CD14-positive monocyte (primary cell): Measurements from ENCODE around the gene TDP1. TPM values are rescaled to one million over a fixed set of nuclear protein-coding genes. Genes with fewer than 3 reads are reported as not detected.
A peak's percentile ranks its signal among the peaks of the same experiment; 100 is the strongest.

Source experiments
- DNase-seq, 3 donors: peaks; one replicate each; pipeline ENCODE4 v3.0.0-alpha.2; 2011 to 2022
- H2AFZ ChIP-seq: 2 replicates; pipeline ENCODE4 v1.6.0; 2012; ENCODE audit warnings: mild to moderate bottlenecking, low read depth, low read length, inconsistent platforms; ENCODE audit not compliant: insufficient read depth, poor library complexity, severe bottlenecking
- H3K27ac ChIP-seq, 2 donors: 1 replicate in 1 of 2; 2 replicates in 1 of 2; pipeline ENCODE4 v1.5.1; 2012 to 2013; ENCODE audit warnings: low read length in 2 of 2, control low read depth in 1 of 2, inconsistent platforms in 1 of 2, low read depth in 1 of 2, mild to moderate bottlenecking in 1 of 2
- H3K27me3 ChIP-seq, 2 donors: one replicate each; pipeline versions ENCODE4 v1.6.0 to v1.6.1; 2011 to 2013; ENCODE audit warnings: low read length in 2 of 2; ENCODE audit not compliant: control insufficient read depth in 2 of 2, insufficient read depth in 2 of 2
- H3K36me3 ChIP-seq, 2 donors: replicated peaks in 1 of 2; 1 replicate in 1 of 2; 2 replicates in 1 of 2; pipeline versions ENCODE4 v1.5.1 to v1.6.1; 2012 to 2013; ENCODE audit warnings: low read length in 2 of 2, control low read depth in 1 of 2, inconsistent platforms in 1 of 2, mild to moderate bottlenecking in 1 of 2; ENCODE audit not compliant: insufficient read depth in 2 of 2, control insufficient read depth in 1 of 2
- H3K4me1 ChIP-seq, 2 donors: 1 replicate in 1 of 2; 2 replicates in 1 of 2; pipeline versions ENCODE4 v1.5.1 to v1.6.1; 2012 to 2013; ENCODE audit warnings: low read length in 2 of 2, control low read depth in 1 of 2, inconsistent platforms in 1 of 2, mild to moderate bottlenecking in 1 of 2, moderate library complexity in 1 of 2; ENCODE audit not compliant: insufficient read depth in 2 of 2, control insufficient read depth in 1 of 2
- H3K4me2 ChIP-seq: replicated peaks from 2 replicates; pipeline ENCODE3; 2012; ENCODE audit warnings: low read length, moderate library complexity, mild to moderate bottlenecking; ENCODE audit not compliant: poor library complexity, severe bottlenecking; ENCODE audit errors: extremely low read depth
- H3K4me3 ChIP-seq, 3 experiments: fragments of 200-600 bp in 1 of 3; sonication (generic) in 1 of 3; replicated peaks in 1 of 3; 1 replicate in 2 of 3; 2 replicates in 1 of 3; pipeline ENCODE4 v1.5.1; 2011 to 2013; ENCODE audit warnings: low read length in 3 of 3, mild to moderate bottlenecking in 3 of 3, control low read depth in 2 of 3, low read depth in 2 of 3, inconsistent platforms in 1 of 3, moderate library complexity in 1 of 3
- H3K79me2 ChIP-seq: 2 replicates; pipeline ENCODE4 v1.6.0; 2012; ENCODE audit warnings: mild to moderate bottlenecking, control low read depth, inconsistent platforms, low read length, moderate library complexity; ENCODE audit not compliant: insufficient read depth
- H3K9ac ChIP-seq: 2 replicates; pipeline ENCODE4 v1.6.0; 2017; ENCODE audit warnings: low read length, mild to moderate bottlenecking; ENCODE audit not compliant: insufficient read depth, poor library complexity, severe bottlenecking
- H3K9me3 ChIP-seq, 2 donors: replicated peaks in 1 of 2; 1 replicate in 1 of 2; 2 replicates in 1 of 2; pipeline versions ENCODE4 v1.5.1 to v1.6.1; 2012 to 2013; ENCODE audit warnings: low read length in 2 of 2, control low read depth in 1 of 2; ENCODE audit not compliant: control insufficient read depth in 1 of 2, insufficient read depth in 1 of 2
- H4K20me1 ChIP-seq: 2 replicates; pipeline ENCODE4 v1.6.0; 2012; ENCODE audit warnings: mild to moderate bottlenecking, low read length, control low read depth, moderate library complexity; ENCODE audit not compliant: insufficient read depth
- H3K27ac Mint-ChIP-seq, 7 donors: one replicate each; pipeline ENCODE4 v1.8.0; 2020; ENCODE audit warnings: mild to moderate bottlenecking in 7 of 7, mixed read lengths in 7 of 7, moderate library complexity in 6 of 7, inconsistent platforms in 2 of 7
- H3K27me3 Mint-ChIP-seq, 3 donors: one replicate each; pipeline ENCODE4 v1.8.0; 2021 to 2022; ENCODE audit warnings: low read depth in 3 of 3, mild to moderate bottlenecking in 3 of 3, mixed read lengths in 3 of 3, moderate library complexity in 3 of 3, inconsistent platforms in 1 of 3
- H3K36me3 Mint-ChIP-seq, 2 donors: one replicate each; pipeline ENCODE4 v1.8.0; 2020; ENCODE audit warnings: mixed read lengths in 2 of 2, inconsistent platforms in 1 of 2, mild to moderate bottlenecking in 1 of 2
- H3K4me1 Mint-ChIP-seq: one replicate; pipeline ENCODE4 v1.8.0; 2020; ENCODE audit warnings: mild to moderate bottlenecking, mixed read lengths
- H3K4me3 Mint-ChIP-seq, 2 donors: one replicate each; pipeline ENCODE4 v1.8.0; 2020; ENCODE audit warnings: mild to moderate bottlenecking in 2 of 2, mixed read lengths in 2 of 2, moderate library complexity in 1 of 2
- H3K9me3 Mint-ChIP-seq, 7 donors: one replicate each; pipeline ENCODE4 v1.8.0; 2020 to 2022; ENCODE audit warnings: mixed read lengths in 7 of 7, mild to moderate bottlenecking in 6 of 7, moderate library complexity in 6 of 7, inconsistent platforms in 2 of 7
- WGBS: methylation state at CpG from one replicate; pipeline ENCODE4 v1.1.5; 2013; ENCODE audit warnings: missing lambda C conversion rate; ENCODE audit not compliant: insufficient coverage; 5-methylcytosine and 5-hydroxymethylcytosine counted together
- intact Hi-C, 2 donors: fragments of 100-400 bp; cut with micrococcal nuclease; formaldehyde crosslinking; loops; one replicate each; pipeline versions ENCODE4 v1.15.0 to v1.15.1; 2023
- polyA plus RNA-seq, 3 donors: library from polyadenylated mRNA; depleted of rRNA in 1 of 3; unstranded in 2 of 3; stranded (reverse) in 1 of 3; fragments of 300-500 nt in 2 of 3; fragments of >200 nt in 1 of 3; fragmentation: Illumina TruSeq in 2 of 3; gene quantifications; 1 replicate in 2 of 3; 2 replicates in 1 of 3; pipeline ENCODE4 v1.2.3, GENCODE V29; 2012 to 2021
- TF ChIP-seq, protein P1 (sequence below): fragments of 200-600 bp; IDR thresholded peaks from one replicate; pipeline ENCODE4 v1.8.0; 2022; ENCODE audit warnings: antibody characterized with exemption, mild to moderate bottlenecking

TDP1 gene
- polyA plus RNA-seq, 3 donors: 9.2 to 13.4 (median 10.6) TPM

- Histone ChIP-seq H3K9ac (no peak overlapping the region), H3K27ac (no peak overlapping the region), H3K9me3 (peaks cover 0 to 4% of the 10 kb centered on the region in 2 donors), H3K4me1 (no peaks in the 10 kb centered on the region), H3K27me3 (no peaks in the 10 kb centered on the region), H3K36me3 (peaks cover 35 to 89% of the 10 kb centered on the region in 2 donors), H3K4me2 (no peak overlapping the region), H3K79me2 (no peaks in the 10 kb centered on the region), H2AFZ (no peak overlapping the region), H3K4me3 (no peak overlapping the region), H4K20me1 (no peaks in the 10 kb centered on the region)
- Mint-ChIP-seq H3K9me3 (peaks cover 0 to 6% (median 4%) of the 10 kb centered on the region in 7 donors), H3K27me3 (peaks cover 0 to 1% (median 0%) of the 10 kb centered on the region in 3 donors), H3K27ac (no peak overlapping the region), H3K4me1 (no peaks in the 10 kb centered on the region), H3K4me3 (no peak overlapping the region), H3K36me3 (peaks cover 59 to 68% of the 10 kb centered on the region in 2 donors)
- intact Hi-C loops: no loop called here
- DNase-seq: no peak
- WGBS: no CpG with 5 or more reads among the region's 4 CpGs
- TF ChIP-seq, protein P1, sequence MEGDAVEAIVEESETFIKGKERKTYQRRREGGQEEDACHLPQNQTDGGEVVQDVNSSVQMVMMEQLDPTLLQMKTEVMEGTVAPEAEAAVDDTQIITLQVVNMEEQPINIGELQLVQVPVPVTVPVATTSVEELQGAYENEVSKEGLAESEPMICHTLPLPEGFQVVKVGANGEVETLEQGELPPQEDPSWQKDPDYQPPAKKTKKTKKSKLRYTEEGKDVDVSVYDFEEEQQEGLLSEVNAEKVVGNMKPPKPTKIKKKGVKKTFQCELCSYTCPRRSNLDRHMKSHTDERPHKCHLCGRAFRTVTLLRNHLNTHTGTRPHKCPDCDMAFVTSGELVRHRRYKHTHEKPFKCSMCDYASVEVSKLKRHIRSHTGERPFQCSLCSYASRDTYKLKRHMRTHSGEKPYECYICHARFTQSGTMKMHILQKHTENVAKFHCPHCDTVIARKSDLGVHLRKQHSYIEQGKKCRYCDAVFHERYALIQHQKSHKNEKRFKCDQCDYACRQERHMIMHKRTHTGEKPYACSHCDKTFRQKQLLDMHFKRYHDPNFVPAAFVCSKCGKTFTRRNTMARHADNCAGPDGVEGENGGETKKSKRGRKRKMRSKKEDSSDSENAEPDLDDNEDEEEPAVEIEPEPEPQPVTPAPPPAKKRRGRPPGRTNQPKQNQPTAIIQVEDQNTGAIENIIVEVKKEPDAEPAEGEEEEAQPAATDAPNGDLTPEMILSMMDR: no peak
Measured at GRCh38 chr14:90017371-90017770, 61.6 kb downstream of the TDP1 start.

DNA sequence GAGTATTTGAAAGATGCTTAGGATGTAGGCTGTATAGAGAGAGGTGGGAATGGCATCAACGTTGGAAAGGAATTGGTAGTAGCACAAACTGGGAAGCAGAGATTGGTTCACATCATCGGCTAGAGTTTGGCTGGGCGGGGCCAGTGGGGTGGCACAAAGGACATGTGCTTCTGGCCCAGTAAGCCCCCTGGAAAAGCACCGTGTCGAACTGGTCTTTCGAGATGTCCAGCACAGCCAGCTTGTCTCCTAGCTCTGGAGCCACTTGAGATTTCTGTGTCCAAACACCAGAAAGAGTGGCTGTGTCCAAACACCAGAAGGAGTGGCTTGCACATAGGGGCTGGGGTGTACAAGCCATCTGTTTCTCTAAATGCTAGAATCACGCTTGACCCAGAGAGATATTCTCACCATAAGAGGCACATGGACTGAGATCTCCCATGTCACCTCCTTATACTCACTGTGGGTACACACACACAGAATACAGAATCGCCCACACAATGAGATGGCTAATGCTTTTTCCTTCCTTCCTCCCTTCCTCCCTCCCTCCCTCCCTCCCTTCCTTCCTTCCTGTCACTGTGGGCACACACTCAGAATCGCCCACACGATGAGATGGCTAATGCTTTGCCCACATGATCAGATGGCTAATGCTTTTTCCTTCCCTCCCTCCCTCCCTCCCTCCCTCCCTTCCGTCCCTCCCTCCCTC lies 64.2 kb downstream of the TDP1 start:
- H3K36me3 ChIP-seq: peaks cover 53 to 90% of the 10 kb centered on the region in 2 donors
- H3K4me1 ChIP-seq: no peaks in the 10 kb centered on the region
- DNase-seq: no peak
- H3K9ac ChIP-seq: no peak overlapping the region
- H3K27ac ChIP-seq: no peak overlapping the region
- H3K4me3 ChIP-seq: no peak overlapping the region
- Mint-ChIP-seq H3K4me1 (no peaks in the 10 kb centered on the region), H3K36me3 (peaks cover 64 to 68% of the 10 kb centered on the region in 2 donors), H3K27ac (peak overlapping the region in 1 of 7 donors; percentile 4), H3K27me3 (peaks cover 0 to 1% (median 0%) of the 10 kb centered on the region in 3 donors), H3K9me3 (peaks cover 0 to 2% (median 0%) of the 10 kb centered on the region in 7 donors), H3K4me3 (no peak overlapping the region)
- no peaks in the 10 kb centered on the region for H3K27me3 ChIP-seq
- no peaks in the 10 kb centered on the region for H3K79me2 ChIP-seq
- H3K9me3 ChIP-seq: no peaks in the 10 kb centered on the region
- intact Hi-C loops: no loop called here
- H2AFZ ChIP-seq: no peak overlapping the region
- 96% methylated on average over 8 of the region's 11 CpGs for WGBS
- TF ChIP-seq, protein P1: no peak
- no peak overlapping the region for H3K4me2 ChIP-seq
- no peaks in the 10 kb centered on the region for H4K20me1 ChIP-seq
